Gastrocnemius medialis (tissue), 4 donors: ENCODE results near the gene ATXN7. TPM values are rescaled to one million over a fixed set of nuclear protein-coding genes. Genes with fewer than 3 reads are reported as not detected.

Experiments used
- ATAC-seq, 2 donors: fragments of 150-250 bp; one replicate each; pipeline ENCODE4 v1.9.1; 2016
- DNase-seq, 2 donors: peaks; one replicate each; pipeline ENCODE4 v3.0.0-alpha.2; 2019
- H3K27ac ChIP-seq, 4 donors: fragments of 200-600 bp; sonication (generic); 1 replicate in 1 of 4; 2 replicates in 3 of 4; pipeline ENCODE4 v1.5.1; 2016 to 2018; ENCODE audit warnings: mild to moderate bottlenecking in 2 of 4, moderate library complexity in 1 of 4
- H3K27me3 ChIP-seq, 3 donors: fragments of 200-600 bp; sonication (generic) in 2 of 3; 1 replicate in 1 of 3; 2 replicates in 2 of 3; pipeline versions ENCODE4 v1.5.1 to v1.6.0; 2016 to 2019; ENCODE audit warnings: mild to moderate bottlenecking in 1 of 3, moderate library complexity in 1 of 3
- H3K36me3 ChIP-seq, 2 donors: fragments of 200-600 bp; sonication (generic) in 1 of 2; one replicate each; pipeline ENCODE4 v1.5.1; 2017 to 2018
- H3K4me1 ChIP-seq, 2 donors: fragments of 200-600 bp; sonication (generic) in 1 of 2; one replicate each; pipeline ENCODE4 v1.5.1; 2016 to 2017; ENCODE audit warnings: mild to moderate bottlenecking in 2 of 2
- H3K4me3 ChIP-seq, 4 donors: fragments of 200-600 bp; sonication (generic) in 3 of 4; 1 replicate in 1 of 4; 2 replicates in 3 of 4; pipeline ENCODE4 v1.5.1; 2016 to 2019; ENCODE audit warnings: mild to moderate bottlenecking in 2 of 4
- H3K9me3 ChIP-seq, 3 donors: fragments of 200-600 bp; sonication (generic) in 2 of 3; 1 replicate in 1 of 3; 2 replicates in 2 of 3; pipeline ENCODE4 v1.5.1; 2016 to 2019
- CTCF ChIP-seq, 5 experiments: fragments of 450-650 bp in 3 of 5; fragments of 200-600 bp in 2 of 5; sonication (generic) in 2 of 5; IDR thresholded peaks in 4 of 5; conservative IDR thresholded peaks in 1 of 5; 1 replicate in 4 of 5; 2 replicates in 1 of 5; pipeline ENCODE4 v1.5.1; 2016 to 2019; ENCODE audit warnings: antibody characterized with exemption in 5 of 5, mild to moderate bottlenecking in 3 of 5, moderate library complexity in 3 of 5
- POLR2A ChIP-seq, 2 donors: fragments of 450-650 bp; IDR thresholded peaks; one replicate each; pipeline ENCODE4 v1.6.1; 2017; ENCODE audit warnings: antibody characterized with exemption in 2 of 2, mild to moderate bottlenecking in 2 of 2, moderate library complexity in 2 of 2
- in situ Hi-C, 4 donors: fragments of 200-750 bp; cut with MboI; loops; one replicate each; pipeline versions ENCODE4 v1.15.0 to v1.8.0; 2017; ENCODE audit warnings: low sequenced_read_pairs in 4 of 4
- intact Hi-C: fragments of 100-400 bp; cut with DNase I; formaldehyde crosslinking; loops from one replicate; pipeline ENCODE4 v1.15.1; 2023; ENCODE audit warnings: low total_unique reads
- total RNA-seq, 4 donors: library from RNA; depleted of rRNA; stranded (reverse); fragments of >200 nt; gene quantifications; one replicate each; pipeline versions ENCODE4 v1.1.0 to v1.2.3, GENCODE V29; 2016

ATXN7 gene
- total RNA-seq, 4 donors from 2014 or later, result 14.5 to 27.4 (median 23.7) TPM

- ATAC-seq (no peak), DNase-seq (no peak)
- Histone ChIP-seq H3K9me3 (no peaks in the 10 kb centered on the region), H3K36me3 (no peaks in the 10 kb centered on the region), H3K4me3 (no peak within 1 kb of the TSS), H3K4me1 (no peaks in the 10 kb centered on the region), H3K27ac (no peak within 1 kb of the TSS), H3K27me3 (no peaks in the 10 kb centered on the region)
- intact Hi-C loops, result loop anchor here (5.0 kb wide), 1 partner anchor 1197 kb away; no protein-coding TSS in a partner anchor
- TF ChIP-seq CTCF (IDR thresholded peaks at IDR 0.05 in 4 of 5, conservative IDR thresholded peaks at IDR 0.05 in 1 of 5), result no peak
- TF ChIP-seq POLR2A (IDR thresholded peaks at IDR 0.05), result no peak
- in situ Hi-C loops, result loop anchor here (5.0 to 25.0 kb wide), 5 partner anchors 464 to 1207 kb away; no protein-coding TSS in a partner anchor
These were observed 44.6 kb upstream of the ATXN7 start, which contains the start of gene C3orf49 for GRCh38 chr3:63819151-63819398. C3orf49 (plus strand) TSS chr3:63819299; CDS start chr3:63819472, 173 bp downstream.

- Histone ChIP-seq H3K4me1 (no peaks in the 10 kb centered on the region), H3K4me3 (no peak overlapping the region), H3K9me3 (no peaks in the 10 kb centered on the region), H3K27ac (no peak overlapping the region), H3K27me3 (no peaks in the 10 kb centered on the region), H3K36me3 (peaks cover 0 to 11% of the 10 kb centered on the region in 2 donors)
- TF ChIP-seq CTCF (IDR thresholded peaks at IDR 0.05 in 4 of 5, conservative IDR thresholded peaks at IDR 0.05 in 1 of 5) (no peak), POLR2A (IDR thresholded peaks at IDR 0.05) (no peak)
- in situ Hi-C loops (loop anchor here in 3 of 4 donors (25.0 kb wide), 2 partner anchors 1187 to 1212 kb away; no protein-coding TSS in a partner anchor), intact Hi-C loops (no loop called here)
- ATAC-seq, result no peak
- no peak for DNase-seq
These were observed 39.4 kb upstream of the ATXN7 start for GRCh38 chr3:63824309-63824708.

GRCh38 chr3:63830526-63830925 lies 33.1 kb upstream of the ATXN7 start:
- in situ Hi-C loops (no loop called here), intact Hi-C loops (no loop called here)
- Histone ChIP-seq H3K9me3 (no peaks in the 10 kb centered on the region), H3K27me3 (no peaks in the 10 kb centered on the region), H3K27ac (no peak overlapping the region), H3K4me3 (no peak overlapping the region), H3K36me3 (peaks cover 0 to 56% of the 10 kb centered on the region in 2 donors), H3K4me1 (no peaks in the 10 kb centered on the region)
- DNase-seq (no peak), ATAC-seq (no peak)
- TF ChIP-seq CTCF (IDR thresholded peaks at IDR 0.05 in 4 of 5, conservative IDR thresholded peaks at IDR 0.05 in 1 of 5) (no peak), POLR2A (IDR thresholded peaks at IDR 0.05) (no peak)

- ATAC-seq (no peak), DNase-seq (no peak)
- H3K9me3 ChIP-seq, result no peaks in the 10 kb centered on the region
- peaks cover 0 to 65% of the 10 kb centered on the region in 2 donors for H3K36me3 ChIP-seq
- no peaks in the 10 kb centered on the region for H3K4me1 ChIP-seq
- H3K4me3 ChIP-seq, result no peak overlapping the region
- H3K27me3 ChIP-seq, result no peaks in the 10 kb centered on the region
- intact Hi-C loops (no loop called here), in situ Hi-C loops (no loop called here)
- no peak overlapping the region for H3K27ac ChIP-seq
- no peak for TF ChIP-seq CTCF (IDR thresholded peaks at IDR 0.05 in 4 of 5, conservative IDR thresholded peaks at IDR 0.05 in 1 of 5)
- TF ChIP-seq POLR2A (IDR thresholded peaks at IDR 0.05), result no peak
These were observed 31.3 kb upstream of the ATXN7 start for GRCh38 chr3:63832395-63832794.

GRCh38 chr3:63841704-63842103 lies 22.0 kb upstream of the ATXN7 start:
- Histone ChIP-seq H3K4me1 (no peaks in the 10 kb centered on the region), H3K27me3 (no peaks in the 10 kb centered on the region), H3K9me3 (no peaks in the 10 kb centered on the region), H3K27ac (no peak overlapping the region), H3K4me3 (no peak overlapping the region), H3K36me3 (no peaks in the 10 kb centered on the region)
- ATAC-seq, result no peak
- intact Hi-C loops (no loop called here), in situ Hi-C loops (no loop called here)
- TF ChIP-seq CTCF (IDR thresholded peaks at IDR 0.05 in 4 of 5, conservative IDR thresholded peaks at IDR 0.05 in 1 of 5) (no peak), POLR2A (IDR thresholded peaks at IDR 0.05) (no peak)
- no peak for DNase-seq
